Fibroblast of lung (primary cell): ENCODE results near the gene PCSK5.

Experiments used
- EZH2 ChIP-seq: IDR thresholded peaks from 2 replicates; pipeline ENCODE4 v1.5.1; 2012; ENCODE audit warnings: low read length, control low read depth, mild to moderate bottlenecking; ENCODE audit errors: missing control alignments
- TF ChIP-seq, protein P1 (sequence below), 2 donors: IDR thresholded peaks in 1 of 2; conservative IDR thresholded peaks in 1 of 2; 1 replicate in 1 of 2; 2 replicates in 1 of 2; pipeline ENCODE4 v1.5.1; 2011 to 2012; ENCODE audit warnings: low read length in 2 of 2, control low read depth in 1 of 2, inconsistent platforms in 1 of 2, low read depth in 1 of 2, mild to moderate bottlenecking in 1 of 2

DNA sequence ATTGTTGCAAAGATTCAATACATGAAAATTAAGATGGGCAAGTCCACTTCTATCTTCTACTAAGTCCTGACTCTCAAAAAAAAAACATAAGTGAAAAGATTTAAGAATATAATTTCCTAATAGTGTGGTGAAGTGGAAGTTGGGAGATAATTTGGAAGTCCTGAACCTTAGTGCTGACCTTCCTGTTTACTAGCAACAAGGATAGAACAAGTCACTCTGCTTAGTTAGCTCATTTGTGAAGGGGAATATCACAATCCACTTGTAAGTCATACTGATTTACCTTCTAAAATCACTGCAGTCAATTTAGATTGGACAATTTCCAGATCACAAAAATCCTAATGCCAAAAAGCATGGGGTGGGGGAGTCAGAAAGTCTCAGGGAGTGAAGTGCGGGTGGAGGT, 43.4 kb upstream of the PCSK5 start:
- TF ChIP-seq, protein P1, sequence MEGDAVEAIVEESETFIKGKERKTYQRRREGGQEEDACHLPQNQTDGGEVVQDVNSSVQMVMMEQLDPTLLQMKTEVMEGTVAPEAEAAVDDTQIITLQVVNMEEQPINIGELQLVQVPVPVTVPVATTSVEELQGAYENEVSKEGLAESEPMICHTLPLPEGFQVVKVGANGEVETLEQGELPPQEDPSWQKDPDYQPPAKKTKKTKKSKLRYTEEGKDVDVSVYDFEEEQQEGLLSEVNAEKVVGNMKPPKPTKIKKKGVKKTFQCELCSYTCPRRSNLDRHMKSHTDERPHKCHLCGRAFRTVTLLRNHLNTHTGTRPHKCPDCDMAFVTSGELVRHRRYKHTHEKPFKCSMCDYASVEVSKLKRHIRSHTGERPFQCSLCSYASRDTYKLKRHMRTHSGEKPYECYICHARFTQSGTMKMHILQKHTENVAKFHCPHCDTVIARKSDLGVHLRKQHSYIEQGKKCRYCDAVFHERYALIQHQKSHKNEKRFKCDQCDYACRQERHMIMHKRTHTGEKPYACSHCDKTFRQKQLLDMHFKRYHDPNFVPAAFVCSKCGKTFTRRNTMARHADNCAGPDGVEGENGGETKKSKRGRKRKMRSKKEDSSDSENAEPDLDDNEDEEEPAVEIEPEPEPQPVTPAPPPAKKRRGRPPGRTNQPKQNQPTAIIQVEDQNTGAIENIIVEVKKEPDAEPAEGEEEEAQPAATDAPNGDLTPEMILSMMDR (conservative IDR thresholded peaks at IDR 0.05 in 1 of 2, IDR thresholded peaks at IDR 0.05 in 1 of 2; ENCODE audit: low read depth in 1 of 2, low read length in 2 of 2) = no peak
- TF ChIP-seq EZH2 = no peak
